Thyroid gland (tissue), 4 donors: Measurements from ENCODE around the gene SLC13A5. TPM values are rescaled to one million over a fixed set of nuclear protein-coding genes. Genes with fewer than 3 reads are reported as not detected.
"Not testable (repeated sequence)": the region's sequence is repeated elsewhere in the genome, so short reads cannot be mapped to it uniquely, and the experiment has no call there.

Experiments
- DNase-seq, 2 donors: peaks; one replicate each; pipeline ENCODE4 v3.0.0-alpha.2; 2019
- H3K27ac ChIP-seq, 3 donors: fragments of 200-600 bp; sonication (generic); 1 replicate in 2 of 3; 2 replicates in 1 of 3; pipeline ENCODE4 v1.5.1; 2016 to 2019; ENCODE audit warnings: mild to moderate bottlenecking in 1 of 3, moderate library complexity in 1 of 3
- H3K27me3 ChIP-seq: fragments of 200-600 bp; sonication (generic); one replicate; pipeline ENCODE4 v1.5.1; 2019
- H3K36me3 ChIP-seq, 2 donors: fragments of 200-600 bp; sonication (generic); one replicate each; pipeline ENCODE4 v1.5.1; 2016 to 2019
- H3K4me1 ChIP-seq, 2 donors: fragments of 200-600 bp; sonication (generic); one replicate each; pipeline ENCODE4 v1.5.1; 2017 to 2019
- H3K4me3 ChIP-seq, 3 donors: fragments of 200-600 bp; sonication (generic); replicated peaks in 1 of 3; 1 replicate in 2 of 3; 2 replicates in 1 of 3; pipeline ENCODE4 v1.5.1; 2016; ENCODE audit warnings: mild to moderate bottlenecking in 1 of 3
- H3K9me3 ChIP-seq: fragments of 200-600 bp; sonication (generic); one replicate; pipeline ENCODE4 v1.5.1; 2017
- CTCF ChIP-seq, 6 experiments: fragments of 200-600 bp in 3 of 6; fragments of 450-650 bp in 3 of 6; sonication (generic) in 3 of 6; IDR thresholded peaks; one replicate each; pipeline ENCODE4 v1.5.1; 2016 to 2019; ENCODE audit warnings: antibody characterized with exemption in 6 of 6, mild to moderate bottlenecking in 2 of 6, inconsistent platforms in 1 of 6, moderate library complexity in 1 of 6
- POLR2A ChIP-seq, 2 donors: fragments of 450-650 bp; IDR thresholded peaks; one replicate each; pipeline ENCODE4 v1.6.1; 2017; ENCODE audit warnings: antibody characterized with exemption in 2 of 2, mild to moderate bottlenecking in 2 of 2, moderate library complexity in 1 of 2
- WGBS, 2 donors: methylation state at CpG; one replicate each; pipeline ENCODE4 v1.1.5; 2017; 5-methylcytosine and 5-hydroxymethylcytosine counted together
- intact Hi-C: fragments of 100-400 bp; cut with DNase I; formaldehyde crosslinking; loops from one replicate; pipeline ENCODE4 v1.15.1; 2023
- total RNA-seq, 4 donors: library from RNA; depleted of rRNA; stranded (reverse); fragments of >200 nt; gene quantifications; one replicate each; pipeline ENCODE4 v1.2.3, GENCODE V29; 2016

SLC13A5 gene
- total RNA-seq, 4 donors from 2014 or later: 0.27 to 0.63 TPM; not detected in 2

- Histone ChIP-seq H3K27ac (no peak overlapping the region), H3K9me3 (no peaks in the 10 kb centered on the region), H3K36me3 (no peaks in the 10 kb centered on the region), H3K4me1 (peaks cover 0 to 14% of the 10 kb centered on the region in 2 donors), H3K27me3 (no peaks in the 10 kb centered on the region), H3K4me3 (no peak overlapping the region)
- TF ChIP-seq CTCF (IDR thresholded peaks at IDR 0.05): no peak
- no peak for DNase-seq
- intact Hi-C loops: no loop called here
Measured at GRCh38 chr17:6748617-6749016, 35.4 kb upstream of the SLC13A5 start.

DNA sequence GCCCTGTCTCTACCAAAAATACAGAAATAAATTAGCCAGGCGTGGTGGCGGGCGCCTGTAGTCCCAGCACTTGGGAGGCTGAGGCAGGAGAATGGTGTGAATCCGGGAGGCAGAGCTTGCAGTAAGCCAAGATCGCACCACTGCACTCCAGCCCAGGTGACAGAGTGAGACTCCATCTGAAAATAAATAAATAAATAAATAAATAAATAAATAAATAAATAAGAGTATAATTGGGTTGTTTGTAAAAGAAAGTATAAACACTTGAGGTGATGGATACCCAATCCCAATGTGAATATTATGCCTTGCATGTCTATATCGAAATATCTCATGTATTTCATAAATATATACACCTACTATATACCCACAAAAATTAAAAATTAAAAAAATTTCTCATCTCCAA, 33.5 kb upstream of the SLC13A5 start:
- H3K27ac ChIP-seq, H3K27me3 ChIP-seq, H3K4me3 ChIP-seq, H3K9me3 ChIP-seq, intact Hi-C loops, H3K4me1 ChIP-seq, DNase-seq, H3K36me3 ChIP-seq: not testable (repeated sequence)
- WGBS, 2 donors: 95 to 97% methylated on average over 6 of the region's 6 CpGs

- Histone ChIP-seq H3K4me1 (no peaks in the 10 kb centered on the region), H3K36me3 (no peaks in the 10 kb centered on the region), H3K4me3 (no peak overlapping the region), H3K27me3 (no peaks in the 10 kb centered on the region), H3K27ac (no peak overlapping the region), H3K9me3 (no peaks in the 10 kb centered on the region)
- DNase-seq: no peak
- no peak for TF ChIP-seq CTCF (IDR thresholded peaks at IDR 0.05)
- no peak for TF ChIP-seq POLR2A (IDR thresholded peaks at IDR 0.05)
- intact Hi-C loops: no loop called here
- WGBS, 2 donors: 75 to 80% methylated on average over 4 of the region's 4 CpGs
Measured at GRCh38 chr17:6729531-6729930, 16.4 kb upstream of the SLC13A5 start.

GRCh38 chr17:6724009-6724408, 10.8 kb upstream of the SLC13A5 start:
- DNase-seq: no peak
- intact Hi-C loops: no loop called here
- no peaks in the 10 kb centered on the region for H3K36me3 ChIP-seq
- no peak overlapping the region for H3K27ac ChIP-seq
- no peaks in the 10 kb centered on the region for H3K27me3 ChIP-seq
- no peak for TF ChIP-seq POLR2A (IDR thresholded peaks at IDR 0.05)
- no peak overlapping the region for H3K4me3 ChIP-seq
- 84 to 87% methylated on average over 5 of the region's 5 CpGs for WGBS, 2 donors
- no peaks in the 10 kb centered on the region for H3K9me3 ChIP-seq
- H3K4me1 ChIP-seq: no peaks in the 10 kb centered on the region

DNA sequence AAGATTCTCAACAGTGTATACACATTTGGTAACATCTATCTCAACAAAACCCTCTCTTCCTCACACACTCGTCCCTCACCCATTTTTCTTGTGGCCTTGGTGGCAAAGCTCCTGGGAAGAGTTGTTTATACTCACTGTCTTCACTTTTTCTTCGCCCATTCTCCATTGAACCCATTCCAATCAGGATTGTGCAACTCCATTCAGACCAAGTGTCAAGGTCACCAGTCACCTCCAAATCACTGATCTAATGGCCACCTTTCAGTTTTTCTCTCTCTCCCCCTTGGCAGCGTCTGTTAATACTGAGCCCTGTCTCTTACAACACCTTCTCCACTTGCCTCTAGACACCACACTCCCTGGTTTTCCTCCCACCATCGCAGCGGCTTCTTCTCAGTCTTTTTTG, 8.6 kb upstream of the SLC13A5 start:
- no peak for TF ChIP-seq CTCF (IDR thresholded peaks at IDR 0.05)
- no peak for TF ChIP-seq POLR2A (IDR thresholded peaks at IDR 0.05)
- no peak overlapping the region for H3K27ac ChIP-seq
- H3K9me3 ChIP-seq: no peaks in the 10 kb centered on the region
- intact Hi-C loops: no loop called here
- 78 to 85% methylated on average over 5 of the region's 5 CpGs for WGBS, 2 donors
- H3K4me1 ChIP-seq: no peaks in the 10 kb centered on the region
- no peak for DNase-seq
- H3K36me3 ChIP-seq: no peaks in the 10 kb centered on the region
- H3K27me3 ChIP-seq: no peaks in the 10 kb centered on the region
- H3K4me3 ChIP-seq: no peak overlapping the region

DNA sequence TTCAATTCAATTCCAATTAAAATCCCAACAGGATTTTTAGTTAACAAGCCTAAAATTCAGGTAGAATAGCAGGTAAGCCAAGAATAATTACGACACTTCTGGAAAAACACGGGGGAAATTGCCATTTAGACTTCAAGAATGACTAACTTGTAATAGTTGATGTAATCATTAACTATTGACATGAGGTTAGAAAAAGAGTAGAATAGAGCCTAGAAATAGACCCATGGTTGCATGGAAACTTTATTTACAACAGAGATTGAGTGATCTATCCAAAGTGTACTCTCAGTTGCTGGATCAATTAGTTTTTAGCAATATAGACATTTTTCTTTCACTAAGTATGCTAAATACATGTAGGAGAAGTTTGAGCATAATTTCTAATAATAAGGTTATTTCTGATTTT, 3.6 kb upstream of the SLC13A5 start:
- WGBS, 2 donors: 93 to 98% methylated on average over 2 of the region's 2 CpGs
- TF ChIP-seq POLR2A (IDR thresholded peaks at IDR 0.05) (no peak), CTCF (IDR thresholded peaks at IDR 0.05) (no peak)
- intact Hi-C loops: no loop called here

More for the DNA sequence above, 3.6 kb upstream of the SLC13A5 start:
- no peaks in the 10 kb centered on the region for H3K4me1 ChIP-seq
- DNase-seq: no peak
- no peak overlapping the region for H3K4me3 ChIP-seq
- no peaks in the 10 kb centered on the region for H3K27me3 ChIP-seq
- no peaks in the 10 kb centered on the region for H3K9me3 ChIP-seq
- H3K27ac ChIP-seq: no peak overlapping the region
- no peaks in the 10 kb centered on the region for H3K36me3 ChIP-seq
